Ovary (tissue), 3 donors: ENCODE results near the gene DYNC2I2.

ENCODE experiments used
- CTCF ChIP-seq, 3 donors: fragments of 450-650 bp in 2 of 3; fragments of 200-600 bp in 1 of 3; IDR thresholded peaks; one replicate each; pipeline versions ENCODE4 v1.5.1 to v1.8.0; 2016 to 2022; ENCODE audit warnings: antibody characterized with exemption in 3 of 3, mild to moderate bottlenecking in 1 of 3
- EP300 ChIP-seq: sonication (generic); formaldehyde crosslinking; IDR thresholded peaks from one replicate; pipeline ENCODE4 v1.6.1; 2017; ENCODE audit warnings: antibody characterized with exemption
- POLR2A ChIP-seq: fragments of 450-650 bp; IDR thresholded peaks from one replicate; pipeline ENCODE4 v1.6.1; 2017; ENCODE audit warnings: antibody characterized with exemption, mild to moderate bottlenecking, moderate library complexity
- donor health status: DM: no; HTN: no; CAD: no.

GRCh38 chr9:128615571-128615970, 41.1 kb downstream of the DYNC2I2 start:
- TF ChIP-seq CTCF (IDR thresholded peaks at IDR 0.05) = no peak
- no peak for TF ChIP-seq EP300
- no peak for TF ChIP-seq POLR2A
